ENCODE results near the gene LDB3.

Gene LDB3

GRCh38 chr10:86677374-86677773, 9.1 kb downstream of the LDB3 start:
- Histone ChIP-seq H3K9me2 (replicated peaks; ENCODE audit: control insufficient read depth, low read length) (no peaks in the 10 kb centered on the region), H4K20me1 (ENCODE audit: control insufficient read depth, insufficient read depth, low read depth, low read length) (no peaks in the 10 kb centered on the region), H3K9me3 (ENCODE audit: control insufficient read depth, insufficient read depth, low read length) (no peaks in the 10 kb centered on the region), H3K36me3 (ENCODE audit: control insufficient read depth, low read length) (no peaks in the 10 kb centered on the region), H3K4me2 (ENCODE audit: low read length) (no peak overlapping the region), H3K4me3 (ENCODE audit: low read length) (no peak overlapping the region), H3K27me3 (ENCODE audit: control insufficient read depth, low read length) (no peaks in the 10 kb centered on the region), H3F3A (ENCODE audit: control insufficient read depth, insufficient read depth) (no peaks in the 10 kb centered on the region), H3K27ac (ENCODE audit: low read depth, low read length) (no peak overlapping the region), H3K79me2 (ENCODE audit: control insufficient read depth, low read length) (no peaks in the 10 kb centered on the region), H3K4me1 (ENCODE audit: control insufficient read depth, low read length) (no peaks in the 10 kb centered on the region)
- no peak for TF ChIP-seq EZH2phosphoT487 (IDR thresholded peaks at IDR 0.05; ENCODE audit: borderline replicate concordance, low read length)

GRCh38 chr10:86678999-86679792, 10.9 kb downstream of the LDB3 start:
- TF ChIP-seq EZH2phosphoT487 (IDR thresholded peaks at IDR 0.05; ENCODE audit: borderline replicate concordance, low read length) = no peak
- H3K4me3 ChIP-seq (ENCODE audit: low read length) = no peak overlapping the region
- no peak overlapping the region for H3K27ac ChIP-seq (ENCODE audit: low read depth, low read length)
- no peaks in the 10 kb centered on the region for H3K79me2 ChIP-seq (ENCODE audit: control insufficient read depth, low read length)
- H3K36me3 ChIP-seq (ENCODE audit: control insufficient read depth, low read length) = no peaks in the 10 kb centered on the region
- no peak overlapping the region for H3K4me2 ChIP-seq (ENCODE audit: low read length)
- H4K20me1 ChIP-seq (ENCODE audit: control insufficient read depth, insufficient read depth, low read depth, low read length) = no peaks in the 10 kb centered on the region
- no peaks in the 10 kb centered on the region for H3K4me1 ChIP-seq (ENCODE audit: control insufficient read depth, low read length)
- no peaks in the 10 kb centered on the region for H3F3A ChIP-seq (ENCODE audit: control insufficient read depth, insufficient read depth)
- no peaks in the 10 kb centered on the region for H3K9me2 ChIP-seq (replicated peaks; ENCODE audit: control insufficient read depth, low read length)
- H3K27me3 ChIP-seq (ENCODE audit: control insufficient read depth, low read length) = no peaks in the 10 kb centered on the region
- H3K9me3 ChIP-seq (ENCODE audit: control insufficient read depth, insufficient read depth, low read length) = no peaks in the 10 kb centered on the region

GRCh38 chr10:86681047-86681446, 12.7 kb downstream of the LDB3 start:
- Histone ChIP-seq H3K27me3 (ENCODE audit: control insufficient read depth, low read length) (no peaks in the 10 kb centered on the region; the same call in 1 of the 2 replicates), H3K27ac (ENCODE audit: low read depth, low read length) (no peak overlapping the region), H3K4me3 (ENCODE audit: low read length) (no peak overlapping the region), H3K9me3 (ENCODE audit: control insufficient read depth, insufficient read depth, low read length) (no peaks in the 10 kb centered on the region), H3F3A (ENCODE audit: control insufficient read depth, insufficient read depth) (no peaks in the 10 kb centered on the region), H3K4me2 (ENCODE audit: low read length) (no peak overlapping the region), H3K9me2 (replicated peaks; ENCODE audit: control insufficient read depth, low read length) (no peaks in the 10 kb centered on the region), H3K79me2 (ENCODE audit: control insufficient read depth, low read length) (no peaks in the 10 kb centered on the region), H3K36me3 (ENCODE audit: control insufficient read depth, low read length) (no peaks in the 10 kb centered on the region), H4K20me1 (ENCODE audit: control insufficient read depth, insufficient read depth, low read depth, low read length) (no peaks in the 10 kb centered on the region), H3K4me1 (ENCODE audit: control insufficient read depth, low read length) (no peaks in the 10 kb centered on the region)
- TF ChIP-seq EZH2phosphoT487 (IDR thresholded peaks at IDR 0.05; ENCODE audit: borderline replicate concordance, low read length) = no peak
- no peak for TF ChIP-seq CTCF (IDR thresholded peaks at IDR 0.05; ENCODE audit: low read depth, low read length, poor library complexity, severe bottlenecking)

- H3K4me1 ChIP-seq (ENCODE audit: control insufficient read depth, low read length) = no peaks in the 10 kb centered on the region
- no peaks in the 10 kb centered on the region for H3K9me2 ChIP-seq (replicated peaks; ENCODE audit: control insufficient read depth, low read length)
- no peaks in the 10 kb centered on the region for H3K79me2 ChIP-seq (ENCODE audit: control insufficient read depth, low read length)
- no peak overlapping the region for H3K27ac ChIP-seq (ENCODE audit: low read depth, low read length)
- H3K27me3 ChIP-seq (ENCODE audit: control insufficient read depth, low read length) = no peaks in the 10 kb centered on the region; the same call in 1 of the 2 replicates
- no peak overlapping the region for H3K4me2 ChIP-seq (ENCODE audit: low read length)
- H4K20me1 ChIP-seq (ENCODE audit: control insufficient read depth, insufficient read depth, low read depth, low read length) = no peaks in the 10 kb centered on the region
- no peaks in the 10 kb centered on the region for H3K36me3 ChIP-seq (ENCODE audit: control insufficient read depth, low read length)
- H3K9me3 ChIP-seq (ENCODE audit: control insufficient read depth, insufficient read depth, low read length) = no peaks in the 10 kb centered on the region
- TF ChIP-seq EZH2phosphoT487 (IDR thresholded peaks at IDR 0.05; ENCODE audit: borderline replicate concordance, low read length) = no peak
- TF ChIP-seq CTCF (IDR thresholded peaks at IDR 0.05; ENCODE audit: low read depth, low read length, poor library complexity, severe bottlenecking) = no peak
- H3K4me3 ChIP-seq (ENCODE audit: low read length) = no peak overlapping the region
- H3F3A ChIP-seq (ENCODE audit: control insufficient read depth, insufficient read depth) = no peaks in the 10 kb centered on the region
Observed at GRCh38 chr10:86681722-86682386, 13.5 kb downstream of the LDB3 start.

All from DOHH2 (cell line).